SK-N-SH treated with all-trans-retinoic acid at 6 μM for 48 hours (cell line): Measurements from ENCODE around the gene C12orf50.

Source experiments
- CREB5 ChIP-seq: fragments of 250-450 bp; sonication (Bioruptor Pico); IDR thresholded peaks from 2 replicates; pipeline ENCODE4 v1.5.1; 2020; ENCODE audit warnings: low read depth, mild to moderate bottlenecking, moderate library complexity
- OSR1 ChIP-seq: fragments of 250-450 bp; sonication (Bioruptor Pico); IDR thresholded peaks from 2 replicates; pipeline ENCODE4 v1.8.0; 2022; ENCODE audit warnings: moderate library complexity, mild to moderate bottlenecking, inconsistent platforms
- POU6F1 ChIP-seq: fragments of 250-450 bp; sonication (Bioruptor Pico); IDR thresholded peaks from 2 replicates; pipeline ENCODE4 v1.8.0; 2021; ENCODE audit warnings: low read depth, mild to moderate bottlenecking, moderate library complexity, borderline replicate concordance
- SNAI2 ChIP-seq: fragments of 250-450 bp; sonication (Bioruptor Pico); IDR thresholded peaks from 2 replicates; pipeline ENCODE4 v1.5.0; 2020; ENCODE audit warnings: mild to moderate bottlenecking, moderate library complexity
- TCF4 ChIP-seq: fragments of 250-450 bp; sonication (Bioruptor Pico); IDR thresholded peaks from 2 replicates; pipeline ENCODE4 v1.8.0; 2021; ENCODE audit warnings: mild to moderate bottlenecking, moderate library complexity, borderline replicate concordance
- ZFP30 ChIP-seq: fragments of 450-650 bp; formaldehyde crosslinking; IDR thresholded peaks from 2 replicates; pipeline ENCODE4 v1.5.0; 2022; ENCODE audit warnings: mild to moderate bottlenecking, moderate library complexity
- ZNF8 ChIP-seq: fragments of 450-650 bp; formaldehyde crosslinking; IDR thresholded peaks from 2 replicates; pipeline ENCODE4 v1.5.0; 2020; ENCODE audit warnings: mild to moderate bottlenecking, moderate library complexity
- TF ChIP-seq, protein P1 (sequence below): fragments of 250-450 bp; sonication (Bioruptor Pico); IDR thresholded peaks from 2 replicates; pipeline ENCODE4 v1.8.0; 2020; ENCODE audit warnings: mild to moderate bottlenecking, moderate library complexity, borderline replicate concordance
- TF ChIP-seq, protein P2 (sequence below): fragments of 250-450 bp; sonication (Bioruptor Pico); IDR thresholded peaks from 2 replicates; pipeline ENCODE4 v1.5.1; 2021; ENCODE audit warnings: mild to moderate bottlenecking, moderate library complexity

GRCh38 chr12:87953256-87953860, 75.8 kb downstream of the C12orf50 start:
- TF ChIP-seq ZNF8 (CRISPR knock-in tag) (no peak), SNAI2 (CRISPR knock-in tag) (no peak), ZFP30 (no peak), CREB5 (CRISPR knock-in tag) (no peak), POU6F1 (no peak), TCF4 (CRISPR knock-in tag) (no peak), OSR1 (CRISPR knock-in tag) (no peak)
- TF ChIP-seq, protein P1, sequence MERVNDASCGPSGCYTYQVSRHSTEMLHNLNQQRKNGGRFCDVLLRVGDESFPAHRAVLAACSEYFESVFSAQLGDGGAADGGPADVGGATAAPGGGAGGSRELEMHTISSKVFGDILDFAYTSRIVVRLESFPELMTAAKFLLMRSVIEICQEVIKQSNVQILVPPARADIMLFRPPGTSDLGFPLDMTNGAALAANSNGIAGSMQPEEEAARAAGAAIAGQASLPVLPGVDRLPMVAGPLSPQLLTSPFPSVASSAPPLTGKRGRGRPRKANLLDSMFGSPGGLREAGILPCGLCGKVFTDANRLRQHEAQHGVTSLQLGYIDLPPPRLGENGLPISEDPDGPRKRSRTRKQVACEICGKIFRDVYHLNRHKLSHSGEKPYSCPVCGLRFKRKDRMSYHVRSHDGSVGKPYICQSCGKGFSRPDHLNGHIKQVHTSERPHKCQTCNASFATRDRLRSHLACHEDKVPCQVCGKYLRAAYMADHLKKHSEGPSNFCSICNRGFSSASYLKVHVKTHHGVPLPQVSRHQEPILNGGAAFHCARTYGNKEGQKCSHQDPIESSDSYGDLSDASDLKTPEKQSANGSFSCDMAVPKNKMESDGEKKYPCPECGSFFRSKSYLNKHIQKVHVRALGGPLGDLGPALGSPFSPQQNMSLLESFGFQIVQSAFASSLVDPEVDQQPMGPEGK, result no peak
- TF ChIP-seq, protein P2, sequence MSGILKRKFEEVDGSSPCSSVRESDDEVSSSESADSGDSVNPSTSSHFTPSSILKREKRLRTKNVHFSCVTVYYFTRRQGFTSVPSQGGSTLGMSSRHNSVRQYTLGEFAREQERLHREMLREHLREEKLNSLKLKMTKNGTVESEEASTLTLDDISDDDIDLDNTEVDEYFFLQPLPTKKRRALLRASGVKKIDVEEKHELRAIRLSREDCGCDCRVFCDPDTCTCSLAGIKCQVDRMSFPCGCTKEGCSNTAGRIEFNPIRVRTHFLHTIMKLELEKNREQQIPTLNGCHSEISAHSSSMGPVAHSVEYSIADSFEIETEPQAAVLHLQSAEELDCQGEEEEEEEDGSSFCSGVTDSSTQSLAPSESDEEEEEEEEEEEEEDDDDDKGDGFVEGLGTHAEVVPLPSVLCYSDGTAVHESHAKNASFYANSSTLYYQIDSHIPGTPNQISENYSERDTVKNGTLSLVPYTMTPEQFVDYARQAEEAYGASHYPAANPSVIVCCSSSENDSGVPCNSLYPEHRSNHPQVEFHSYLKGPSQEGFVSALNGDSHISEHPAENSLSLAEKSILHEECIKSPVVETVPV (CRISPR knock-in tag), result no peak
